GM19238 (cell line): Measurements from ENCODE around the gene GPR158.
"Not testable (repeated sequence)": the region's sequence is repeated elsewhere in the genome, so short reads cannot be mapped to it uniquely, and the experiment has no call there.

Source experiments
- DNase-seq: peaks from one replicate; pipeline ENCODE4 v3.0.0; 2011; ENCODE audit warnings: low spot score; ENCODE audit not compliant: insufficient read length

Gene GPR158

DNA sequence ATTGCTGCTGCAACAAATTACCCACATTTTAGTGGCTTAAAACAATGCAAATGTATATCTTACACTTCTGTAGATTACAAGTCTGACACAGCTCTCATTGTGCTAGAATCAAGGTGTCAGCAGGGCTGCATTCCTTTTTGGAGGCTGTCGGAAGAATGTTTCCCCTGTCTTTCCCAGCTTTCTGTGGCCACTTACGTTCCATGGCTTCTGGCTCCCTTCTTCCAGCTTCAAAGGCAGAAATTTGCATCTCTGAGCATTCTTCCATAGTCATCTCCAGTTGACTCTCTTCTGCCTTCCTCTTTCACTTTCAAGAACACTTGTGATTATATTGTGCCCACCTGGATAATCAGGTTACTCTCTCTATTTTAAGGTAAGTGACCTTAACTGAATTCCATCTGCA lies 125.3 kb downstream of the GPR158 start:
- DNase-seq = no peak

DNA sequence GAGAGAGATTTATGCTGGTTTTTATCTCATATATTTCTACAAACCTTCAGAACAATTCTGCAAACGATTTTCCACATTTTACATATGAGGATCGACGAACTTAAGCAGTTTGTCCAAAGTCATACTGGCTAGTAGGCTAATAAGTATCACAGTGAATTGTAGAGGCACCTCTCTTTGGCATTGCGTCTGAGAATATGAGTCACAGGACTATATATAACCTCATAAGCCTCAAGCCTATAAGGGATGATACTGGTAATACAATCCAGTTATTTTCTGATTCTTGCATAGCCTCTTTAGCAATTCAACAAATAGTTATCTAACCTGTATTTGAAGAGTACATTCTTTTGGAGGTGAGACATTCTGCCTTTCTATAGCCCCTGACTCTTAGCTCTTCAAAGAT lies 129.8 kb downstream of the GPR158 start:
- DNase-seq = no peak

DNA sequence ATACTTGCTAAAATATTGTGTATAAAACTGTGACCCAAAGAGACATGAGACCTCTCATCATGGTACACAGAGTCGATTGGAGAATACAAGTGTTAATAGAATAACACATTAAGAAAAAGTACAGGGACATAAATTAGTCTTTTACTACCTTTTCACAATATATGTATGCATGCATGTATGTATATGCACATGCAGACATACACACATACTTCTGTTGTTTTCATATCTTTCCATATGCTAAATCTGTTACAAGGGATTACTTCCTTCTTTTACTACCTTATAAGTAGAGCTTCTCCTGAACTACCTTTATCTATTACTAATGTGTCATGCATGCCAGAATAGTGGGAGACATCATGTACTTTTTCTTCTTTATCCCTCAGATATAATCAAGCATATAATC lies 131.6 kb downstream of the GPR158 start:
- no peak for DNase-seq

DNA sequence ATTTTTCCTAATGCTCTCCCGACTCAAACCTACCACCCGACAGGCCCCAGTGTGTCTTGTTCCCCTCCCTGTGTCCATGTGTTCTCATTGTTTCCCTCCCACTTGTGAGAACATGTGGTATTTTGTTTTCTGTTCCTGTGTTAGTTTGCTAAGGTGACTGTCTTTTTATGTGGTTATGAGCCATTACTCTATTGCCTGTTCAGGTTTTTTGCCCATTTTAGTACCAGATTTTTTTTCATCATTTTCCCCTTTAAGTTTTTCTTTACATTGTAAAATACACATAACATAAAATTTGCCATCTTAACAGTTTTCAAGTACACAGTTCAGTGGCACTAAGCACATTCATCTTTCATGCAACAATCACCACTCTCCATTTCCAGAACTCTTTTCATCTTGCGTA lies 133.5 kb downstream of the GPR158 start:
- DNase-seq = no peak

DNA sequence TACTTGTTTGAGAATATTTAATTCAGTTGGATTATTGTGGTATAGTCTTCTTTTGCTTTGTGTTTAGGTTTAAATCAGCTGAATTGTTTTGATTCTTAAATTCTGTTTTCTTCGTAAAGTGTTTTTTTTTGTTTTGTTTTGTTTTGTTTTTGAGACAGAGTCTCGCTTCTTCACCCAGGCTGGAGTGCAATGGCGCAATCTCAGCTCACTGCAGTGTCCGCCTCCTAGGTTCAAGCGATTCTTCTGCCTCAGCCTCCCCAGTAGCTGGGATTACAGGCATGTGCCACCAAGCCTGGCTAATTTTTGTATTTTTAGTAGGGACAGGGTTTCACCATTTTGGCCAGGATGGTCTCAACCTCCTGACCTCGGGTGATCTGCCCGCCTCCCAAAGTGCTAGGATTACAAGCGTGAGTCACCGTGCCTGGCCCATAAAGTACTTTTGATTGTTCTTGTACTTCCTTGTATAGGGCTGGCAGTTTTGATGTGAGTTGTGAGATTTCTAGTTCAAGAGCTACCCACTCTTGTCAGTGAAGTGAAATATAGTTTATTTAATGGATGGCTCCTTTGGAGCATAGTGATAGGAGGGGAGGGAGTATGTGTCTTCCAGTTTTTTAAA lies 142.9 kb downstream of the GPR158 start:
- DNase-seq = not testable (repeated sequence)

DNA sequence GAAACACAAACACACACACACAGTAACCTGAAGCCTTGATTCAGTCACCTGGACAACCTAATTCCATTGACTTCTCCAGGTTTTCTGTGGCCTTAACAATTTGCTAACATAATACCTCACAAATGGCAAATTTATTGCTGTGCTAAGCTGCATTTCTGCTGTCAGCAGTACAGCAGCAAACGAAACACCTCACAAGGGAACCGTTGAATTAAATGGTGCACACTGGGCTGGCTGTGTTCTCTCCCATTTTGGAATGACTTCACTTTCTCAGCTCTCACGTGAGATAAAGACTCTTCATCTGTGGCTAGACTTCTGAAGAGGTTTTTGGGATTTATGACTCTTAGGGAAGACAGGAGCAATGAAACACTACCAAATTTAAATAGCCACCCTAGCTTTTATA lies 152.5 kb downstream of the GPR158 start:
- DNase-seq = no peak

DNA sequence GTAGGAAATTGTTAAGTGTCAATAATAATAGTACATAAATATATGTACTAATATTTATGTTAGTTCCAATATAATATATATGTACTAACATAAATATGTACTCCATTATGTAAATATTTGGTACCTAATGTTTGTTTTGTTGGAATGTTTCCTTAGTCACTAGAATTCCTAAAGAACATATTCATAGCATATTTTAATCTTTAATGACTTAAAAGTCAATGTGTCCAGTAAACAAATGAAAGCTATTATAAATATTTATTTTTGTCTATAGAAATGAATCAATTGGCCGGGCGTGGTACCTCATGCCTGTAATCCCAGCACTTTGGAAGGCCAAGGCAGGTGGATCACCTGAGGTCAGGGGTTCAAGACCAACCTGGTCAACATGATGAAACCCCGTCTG lies 153.6 kb downstream of the GPR158 start:
- DNase-seq = no peak

DNA sequence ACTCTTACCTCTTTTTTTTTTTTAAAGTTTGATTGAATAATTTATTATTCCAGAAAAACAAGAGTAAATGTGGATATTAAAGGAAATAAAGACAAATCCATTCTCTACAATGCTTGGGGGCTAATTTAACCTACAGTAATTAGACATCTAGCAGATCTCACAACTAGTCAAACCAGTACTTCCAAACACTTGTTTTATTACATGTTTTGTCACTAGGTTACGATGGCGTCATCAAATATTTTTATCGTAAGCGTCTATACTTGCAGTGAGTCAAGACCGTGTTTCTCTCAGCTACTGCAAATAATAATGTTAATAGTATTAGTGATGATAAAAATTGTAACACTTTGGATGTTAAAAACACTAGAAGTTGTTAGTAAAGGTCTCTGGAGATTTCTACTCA lies 154.8 kb downstream of the GPR158 start:
- not testable (repeated sequence) for DNase-seq

DNA sequence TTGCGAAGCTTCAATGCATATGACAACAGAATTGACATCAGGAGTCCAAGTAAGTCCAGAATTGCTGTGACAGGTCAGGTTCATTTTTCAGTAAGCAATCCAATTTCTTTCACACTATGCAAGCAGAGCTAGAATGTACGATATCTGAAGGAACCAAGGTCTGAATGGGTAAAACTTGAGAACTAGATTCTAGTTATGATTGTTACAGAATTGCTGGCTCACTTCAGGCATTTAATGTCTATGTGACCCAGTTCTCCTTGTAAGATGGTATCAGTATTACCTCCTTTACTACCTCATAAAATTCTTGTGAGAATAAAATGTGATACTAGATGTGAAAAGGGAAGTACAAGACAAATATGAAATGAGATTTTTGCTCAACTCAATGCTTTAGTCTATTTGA lies 159.6 kb downstream of the GPR158 start:
- DNase-seq = no peak

DNA sequence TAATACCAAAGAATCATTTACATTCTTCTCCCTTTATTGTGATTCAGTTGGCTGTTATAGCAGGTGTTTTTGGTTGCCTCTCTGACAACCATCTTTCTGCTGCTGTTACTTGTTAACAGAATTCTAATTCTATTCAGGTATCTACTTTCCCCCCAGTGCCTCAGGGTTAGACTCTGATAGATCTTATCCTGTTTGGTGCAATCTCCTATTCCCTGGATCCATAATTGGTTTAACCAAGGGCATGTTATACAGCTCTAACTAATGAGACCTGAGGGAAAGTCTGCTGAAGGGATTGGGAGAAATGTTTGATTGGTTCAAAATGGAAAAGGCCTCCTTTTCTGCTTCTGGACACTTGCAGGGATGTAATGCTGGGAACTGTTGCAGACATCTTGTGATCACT lies 161.5 kb downstream of the GPR158 start:
- DNase-seq = no peak

DNA sequence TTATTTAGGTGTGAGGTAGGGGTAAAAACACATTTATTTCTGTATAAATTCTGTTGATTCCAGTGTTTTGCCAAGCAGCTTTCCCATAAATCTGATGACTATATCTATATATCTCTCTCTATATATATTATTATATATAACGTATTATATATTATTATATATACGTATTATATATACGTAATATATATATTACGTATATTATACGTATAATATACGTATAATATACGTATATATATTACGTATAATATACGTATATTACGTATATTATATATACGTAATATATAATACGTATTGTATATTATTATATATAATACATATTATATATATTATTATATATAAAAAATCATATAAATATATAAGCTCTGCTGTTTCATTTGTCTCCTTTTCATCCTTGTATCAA lies 163.5 kb downstream of the GPR158 start:
- no peak for DNase-seq

DNA sequence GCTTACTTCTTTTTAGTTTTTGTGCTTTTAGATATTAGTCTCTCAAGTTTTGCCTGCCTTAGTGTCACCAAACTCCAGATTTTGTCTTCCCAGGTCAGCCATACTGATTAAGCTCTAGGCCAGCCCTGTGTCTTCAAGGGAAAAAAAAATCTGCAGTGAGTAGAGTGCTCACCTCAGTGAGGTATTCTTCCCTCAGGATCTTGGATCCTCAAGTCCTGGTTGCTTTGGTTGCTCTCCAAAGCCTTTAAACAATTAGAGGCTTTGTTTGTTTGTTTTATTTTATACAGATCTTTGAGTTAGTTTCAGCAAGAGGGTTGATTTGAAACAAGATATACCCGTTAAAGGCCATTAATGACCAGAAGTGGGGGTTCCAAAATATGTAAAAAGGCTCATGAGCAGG lies 165.2 kb downstream of the GPR158 start:
- DNase-seq = no peak

DNA sequence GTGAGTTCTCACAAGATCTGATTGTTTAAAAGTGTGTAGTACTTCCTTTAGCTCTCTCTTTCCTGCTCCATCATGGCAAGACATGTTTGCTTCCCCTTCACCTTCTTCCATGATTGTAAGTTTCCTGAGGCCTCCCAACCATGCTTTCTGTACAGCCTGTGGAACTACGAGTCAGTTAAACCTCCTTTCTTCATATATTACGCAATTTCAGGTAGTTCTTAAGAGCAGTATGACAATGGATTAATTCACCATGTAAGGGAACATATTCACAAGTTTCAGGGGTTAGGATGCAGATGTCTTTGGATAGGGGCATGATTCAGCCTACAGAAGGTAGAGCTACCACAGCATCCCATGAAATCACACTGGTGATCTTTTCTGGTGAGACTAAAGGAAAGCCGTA lies 174.7 kb downstream of the GPR158 start:
- no peak for DNase-seq

DNA sequence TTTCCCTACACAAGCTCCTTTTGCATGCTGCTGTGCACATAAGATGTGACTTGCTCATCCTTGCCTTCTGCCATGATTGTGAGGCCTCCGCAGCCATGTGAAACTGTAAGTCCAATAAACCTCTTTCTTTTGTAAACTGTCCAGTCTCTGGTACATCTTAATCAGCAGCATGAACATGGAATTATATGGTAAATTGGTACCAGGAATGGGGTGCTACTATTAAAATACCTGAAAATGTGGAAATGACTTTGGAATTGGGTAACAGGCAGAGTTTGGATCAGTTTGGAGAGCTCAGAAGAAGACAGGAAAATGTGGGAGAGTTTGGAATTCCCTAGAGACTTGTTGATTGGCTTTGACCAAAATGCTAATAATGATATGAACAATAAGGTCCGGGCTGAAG lies 181.8 kb downstream of the GPR158 start:
- DNase-seq = no peak

DNA sequence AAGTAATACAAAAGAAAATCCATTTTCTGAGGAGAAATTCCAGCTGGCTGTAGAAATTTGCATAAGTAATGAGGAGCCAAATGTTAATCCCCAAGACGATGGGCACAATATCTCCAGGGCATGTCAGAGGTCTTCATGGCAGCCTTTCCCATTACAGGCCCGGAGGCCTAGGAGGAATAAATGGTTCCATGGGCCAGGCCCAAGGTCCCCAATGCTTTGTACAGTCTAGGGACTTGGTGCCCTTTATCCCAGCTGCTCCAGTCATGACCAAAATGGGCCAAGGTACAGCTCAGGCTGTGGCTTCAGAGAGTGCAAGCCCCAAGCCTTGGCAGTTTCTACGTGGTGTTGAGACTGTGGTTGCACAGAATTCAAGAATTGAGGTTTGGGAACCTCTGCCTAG lies 182.5 kb downstream of the GPR158 start:
- DNase-seq = no peak

DNA sequence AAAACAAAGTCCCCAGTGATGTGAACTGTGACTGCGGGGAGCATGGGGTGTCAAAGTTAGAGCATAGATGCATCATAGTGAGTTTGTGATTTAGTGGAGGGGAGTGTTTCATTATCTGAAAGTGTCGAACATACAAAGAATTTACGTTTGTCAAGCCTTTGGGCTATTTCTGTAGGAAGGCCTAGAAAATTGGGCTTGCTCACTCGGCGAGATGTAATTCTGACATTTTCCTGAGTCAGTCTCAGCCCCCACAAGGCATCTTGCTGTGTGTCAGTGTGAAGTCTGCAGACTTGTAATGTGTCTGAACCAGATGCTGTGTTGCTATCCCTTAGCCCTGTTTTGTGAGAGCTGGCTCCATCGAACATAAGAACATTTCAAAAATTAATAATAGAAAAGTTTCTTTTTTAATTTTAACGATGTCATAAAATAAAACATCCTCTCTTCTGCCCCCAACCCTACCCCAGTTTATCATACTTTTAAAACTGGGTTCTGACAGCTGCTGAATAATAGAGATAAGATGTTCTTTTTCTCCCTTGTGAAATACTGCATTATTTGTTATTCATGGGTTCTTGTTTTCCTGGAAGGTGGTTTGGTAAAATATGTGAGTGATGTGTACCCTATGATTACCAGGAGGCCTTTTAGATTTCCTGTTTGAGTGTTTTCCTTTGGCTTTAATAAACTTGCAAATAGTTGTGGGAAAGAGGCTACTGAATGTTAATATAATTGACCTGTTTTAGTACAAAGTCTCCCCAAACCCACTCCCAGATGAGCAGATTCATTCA lies 207.4 kb downstream of the GPR158 start:
- no peak for DNase-seq

DNA sequence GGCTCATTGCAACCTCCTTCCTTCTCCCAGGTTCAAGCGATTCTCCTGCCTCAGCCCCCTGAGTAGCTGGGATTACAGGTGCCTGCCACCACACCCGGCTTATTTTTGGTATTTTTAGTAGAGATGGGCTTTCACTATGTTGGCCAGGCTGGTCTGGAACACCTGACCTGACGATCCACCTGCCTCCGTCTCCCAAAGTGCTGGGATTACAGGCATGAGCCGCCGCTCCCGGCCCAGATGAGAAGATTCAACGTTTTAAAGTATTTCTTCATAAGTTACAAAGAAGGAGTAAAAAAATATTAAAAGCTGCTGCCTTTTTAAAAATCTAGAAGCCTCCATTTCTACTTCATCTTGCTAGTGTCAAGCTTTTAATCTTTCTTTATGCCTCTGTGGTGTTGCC lies 208.1 kb downstream of the GPR158 start:
- DNase-seq = not testable (repeated sequence)

DNA sequence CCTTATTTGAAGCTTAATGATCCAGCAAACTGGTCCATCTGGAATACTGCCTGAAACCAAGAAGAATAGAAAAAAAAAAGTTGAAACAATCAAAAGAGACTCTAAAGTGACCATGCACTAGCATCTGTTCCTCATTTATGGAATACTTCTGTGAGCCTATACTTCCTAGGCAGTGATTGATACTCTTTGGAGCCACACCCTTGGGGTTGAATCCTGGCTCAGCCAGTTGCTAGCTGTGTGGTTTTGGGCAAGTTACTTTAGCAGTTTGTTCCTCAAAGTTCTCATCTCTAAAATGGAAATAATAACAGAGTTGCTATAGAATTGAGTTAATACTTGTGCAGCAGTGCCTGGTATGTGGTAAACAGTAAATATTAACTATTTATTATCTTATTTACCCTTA lies 208.9 kb downstream of the GPR158 start:
- no peak for DNase-seq

DNA sequence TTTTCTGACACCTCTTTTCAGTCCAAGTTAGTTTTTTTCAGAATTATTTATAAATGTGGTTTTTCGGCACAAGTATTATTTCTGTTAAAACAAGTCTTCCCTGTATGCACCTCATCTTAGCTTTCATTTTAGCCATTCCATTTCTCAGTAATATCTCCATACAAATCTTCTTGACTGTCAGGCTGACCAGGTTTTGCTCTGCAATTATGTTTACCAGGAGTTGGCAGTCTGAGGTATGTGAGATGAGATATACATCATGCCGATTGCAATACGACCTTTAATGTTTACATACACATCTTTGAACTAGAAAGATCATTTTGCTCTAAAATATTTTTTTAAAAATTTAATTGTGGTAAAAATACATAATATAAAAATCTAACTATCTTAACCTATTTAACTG lies 209.8 kb downstream of the GPR158 start:
- DNase-seq = no peak

DNA sequence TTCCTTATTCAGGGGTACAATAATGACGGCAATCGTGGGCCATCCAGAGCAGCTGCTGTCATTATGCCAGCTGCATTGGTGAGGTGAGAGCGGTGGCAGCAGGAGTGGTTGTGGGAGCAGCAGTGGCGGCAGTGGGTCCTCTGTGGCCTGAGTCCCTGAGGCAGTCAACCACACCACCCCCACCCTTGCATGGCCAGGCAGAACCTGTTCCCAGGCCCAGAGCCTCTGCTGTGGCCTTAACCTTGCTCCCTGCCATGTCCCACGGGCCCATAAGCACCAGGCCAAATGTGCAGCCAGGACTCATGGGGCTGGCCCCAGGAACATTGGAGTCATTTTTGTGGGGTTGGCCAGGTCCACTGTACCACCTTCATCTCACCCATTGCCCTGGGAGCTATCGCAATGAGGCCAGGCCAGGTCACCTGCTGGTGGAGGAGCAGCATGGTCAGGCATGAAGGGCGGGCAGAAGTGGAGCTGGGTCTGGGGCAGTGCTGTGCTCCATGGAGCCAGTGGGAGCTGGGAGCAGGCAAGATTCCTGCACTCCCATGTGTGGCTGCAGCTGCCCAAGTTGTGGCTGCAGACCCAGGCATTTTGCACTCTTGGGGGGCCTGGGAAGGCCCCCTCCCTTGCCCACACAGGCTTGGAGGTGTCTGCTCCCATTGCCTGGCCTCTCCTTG lies 213.5 kb downstream of the GPR158 start:
- DNase-seq = no peak

DNA sequence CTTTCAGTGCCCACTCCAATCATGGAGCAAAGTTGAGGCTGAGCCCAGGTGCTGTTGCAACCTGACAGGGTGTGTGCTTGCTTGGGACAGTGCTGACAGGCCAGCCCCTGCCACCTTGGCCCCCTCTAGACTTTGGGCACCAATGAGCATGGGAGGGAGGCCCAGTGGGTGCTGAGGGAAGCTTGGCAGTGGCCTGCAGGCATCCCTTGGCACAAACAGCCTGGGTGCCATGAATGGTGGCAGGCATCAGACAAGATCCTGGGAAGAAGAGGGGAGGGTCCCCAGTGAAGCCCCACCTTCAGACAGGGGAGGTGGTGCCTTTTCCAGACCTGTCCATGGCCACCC lies 214.0 kb downstream of the GPR158 start:
- DNase-seq = no peak

DNA sequence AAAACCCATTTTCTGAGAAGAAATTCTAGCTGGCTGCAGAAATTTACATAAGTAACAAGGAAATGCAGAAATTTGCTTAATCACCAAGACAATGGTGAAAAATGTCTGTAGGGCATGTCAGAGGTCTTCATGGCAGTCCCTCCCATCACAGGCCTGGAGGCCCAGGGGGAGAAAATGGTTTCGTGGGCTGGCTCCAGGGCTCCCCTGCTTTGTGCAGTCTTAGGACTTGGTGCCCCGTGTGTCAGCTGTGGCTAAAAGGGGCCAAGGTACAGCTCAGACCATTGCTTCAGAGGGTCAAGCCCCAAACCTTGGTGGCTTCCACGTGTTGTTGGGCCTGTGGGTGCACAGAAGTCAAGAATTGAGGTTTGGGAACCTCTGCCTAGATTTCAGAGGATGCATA lies 215.9 kb downstream of the GPR158 start:
- no peak for DNase-seq

DNA sequence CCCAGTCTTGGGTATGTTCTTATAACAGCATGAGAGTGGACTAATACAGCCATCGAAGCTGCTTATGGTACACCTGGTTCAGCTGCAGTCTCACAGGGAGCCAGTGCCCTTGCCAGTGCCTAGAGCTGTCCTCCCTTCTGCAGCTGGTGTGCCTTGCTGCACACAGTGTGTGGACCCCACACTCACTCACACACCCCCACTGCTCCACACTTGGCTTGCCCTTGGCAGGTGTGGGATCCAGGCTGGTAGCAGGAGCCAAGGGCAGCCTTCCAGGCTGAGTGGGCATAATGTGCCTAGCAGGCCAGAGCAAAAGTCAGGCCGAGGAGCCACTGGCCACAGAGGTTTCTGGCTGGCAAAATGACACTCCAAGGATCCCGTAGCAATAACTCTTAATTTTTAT lies 217.3 kb downstream of the GPR158 start:
- no peak for DNase-seq
